HL-60 (cell line): Measurements from ENCODE around the gene ARHGAP33.
"Not testable (repeated sequence)": the region's sequence is repeated elsewhere in the genome, so short reads cannot be mapped to it uniquely, and the experiment has no call there.

Experiments
- DNase-seq, 2 experiments: peaks; one replicate each; pipeline ENCODE4 v3.0.0-alpha.2; 2010 to 2020; ENCODE audit warnings: low read depth in 1 of 2, low spot score in 1 of 2
- H3K27ac ChIP-seq: fragments of 250-450 bp; sonication (Bioruptor Pico); replicated peaks from 2 replicates; pipeline ENCODE4 v1.5.1; 2020; ENCODE audit warnings: mild to moderate bottlenecking, moderate library complexity
- H3K27me3 ChIP-seq: fragments of 250-450 bp; sonication (Bioruptor Pico); 2 replicates; pipeline ENCODE4 v1.5.1; 2021; ENCODE audit warnings: mild to moderate bottlenecking, moderate library complexity; ENCODE audit not compliant: insufficient read depth, poor library complexity, severe bottlenecking
- H3K4me3 ChIP-seq: replicated peaks from 2 replicates; pipeline ENCODE4 v1.5.1; 2011; ENCODE audit warnings: mild to moderate bottlenecking, control low read depth, low read length; ENCODE audit not compliant: insufficient read depth
- GABPA ChIP-seq: IDR thresholded peaks from 2 replicates; pipeline ENCODE4 v1.6.1; 2012; ENCODE audit warnings: low read depth
- POLR2AphosphoS5 ChIP-seq: IDR thresholded peaks from 2 replicates; pipeline ENCODE4 v1.6.1; 2012; ENCODE audit warnings: low read depth
- SPI1 ChIP-seq: IDR thresholded peaks from 2 replicates; pipeline ENCODE4 v1.6.1; 2012; ENCODE audit warnings: low read depth, mild to moderate bottlenecking, borderline replicate concordance
- TF ChIP-seq, protein P1 (sequence below): IDR thresholded peaks from 2 replicates; pipeline ENCODE4 v1.6.1; 2012; ENCODE audit warnings: low read depth; ENCODE audit not compliant: insufficient replicate concordance
- TF ChIP-seq, protein P2 (sequence below): IDR thresholded peaks from one replicate; pipeline ENCODE4 v1.5.1; 2011; ENCODE audit warnings: low read length, control low read depth, inconsistent platforms; ENCODE audit not compliant: insufficient read depth

The ARHGAP33 gene

DNA sequence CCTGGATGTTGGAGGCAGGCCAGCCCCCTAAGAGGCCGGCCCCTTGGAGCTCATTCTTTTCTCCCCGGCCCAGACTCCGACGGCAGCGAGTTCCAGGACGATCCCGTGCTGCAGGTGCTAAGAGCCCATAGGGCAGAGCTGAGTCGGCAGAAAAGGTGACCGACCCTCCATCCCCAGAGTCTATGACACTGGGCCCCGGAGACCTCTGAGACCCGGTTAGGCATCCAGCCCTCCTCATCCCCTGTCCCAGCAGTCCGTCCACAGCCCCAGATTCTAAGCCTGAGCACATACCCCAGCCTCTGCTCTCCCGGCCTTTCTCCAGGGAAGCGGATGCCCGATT lies 7.3 kb upstream of the ARHGAP33 start:
- no peak for DNase-seq
- H3K4me3 ChIP-seq, result no peak overlapping the region
- no peak overlapping the region for H3K27ac ChIP-seq
- H3K27me3 ChIP-seq, result no peaks in the 10 kb centered on the region
- no peak for TF ChIP-seq POLR2AphosphoS5
- no peak for TF ChIP-seq GABPA
- TF ChIP-seq, protein P1, sequence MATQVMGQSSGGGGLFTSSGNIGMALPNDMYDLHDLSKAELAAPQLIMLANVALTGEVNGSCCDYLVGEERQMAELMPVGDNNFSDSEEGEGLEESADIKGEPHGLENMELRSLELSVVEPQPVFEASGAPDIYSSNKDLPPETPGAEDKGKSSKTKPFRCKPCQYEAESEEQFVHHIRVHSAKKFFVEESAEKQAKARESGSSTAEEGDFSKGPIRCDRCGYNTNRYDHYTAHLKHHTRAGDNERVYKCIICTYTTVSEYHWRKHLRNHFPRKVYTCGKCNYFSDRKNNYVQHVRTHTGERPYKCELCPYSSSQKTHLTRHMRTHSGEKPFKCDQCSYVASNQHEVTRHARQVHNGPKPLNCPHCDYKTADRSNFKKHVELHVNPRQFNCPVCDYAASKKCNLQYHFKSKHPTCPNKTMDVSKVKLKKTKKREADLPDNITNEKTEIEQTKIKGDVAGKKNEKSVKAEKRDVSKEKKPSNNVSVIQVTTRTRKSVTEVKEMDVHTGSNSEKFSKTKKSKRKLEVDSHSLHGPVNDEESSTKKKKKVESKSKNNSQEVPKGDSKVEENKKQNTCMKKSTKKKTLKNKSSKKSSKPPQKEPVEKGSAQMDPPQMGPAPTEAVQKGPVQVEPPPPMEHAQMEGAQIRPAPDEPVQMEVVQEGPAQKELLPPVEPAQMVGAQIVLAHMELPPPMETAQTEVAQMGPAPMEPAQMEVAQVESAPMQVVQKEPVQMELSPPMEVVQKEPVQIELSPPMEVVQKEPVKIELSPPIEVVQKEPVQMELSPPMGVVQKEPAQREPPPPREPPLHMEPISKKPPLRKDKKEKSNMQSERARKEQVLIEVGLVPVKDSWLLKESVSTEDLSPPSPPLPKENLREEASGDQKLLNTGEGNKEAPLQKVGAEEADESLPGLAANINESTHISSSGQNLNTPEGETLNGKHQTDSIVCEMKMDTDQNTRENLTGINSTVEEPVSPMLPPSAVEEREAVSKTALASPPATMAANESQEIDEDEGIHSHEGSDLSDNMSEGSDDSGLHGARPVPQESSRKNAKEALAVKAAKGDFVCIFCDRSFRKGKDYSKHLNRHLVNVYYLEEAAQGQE, result no peak
- no peak for TF ChIP-seq SPI1
- TF ChIP-seq, protein P2, sequence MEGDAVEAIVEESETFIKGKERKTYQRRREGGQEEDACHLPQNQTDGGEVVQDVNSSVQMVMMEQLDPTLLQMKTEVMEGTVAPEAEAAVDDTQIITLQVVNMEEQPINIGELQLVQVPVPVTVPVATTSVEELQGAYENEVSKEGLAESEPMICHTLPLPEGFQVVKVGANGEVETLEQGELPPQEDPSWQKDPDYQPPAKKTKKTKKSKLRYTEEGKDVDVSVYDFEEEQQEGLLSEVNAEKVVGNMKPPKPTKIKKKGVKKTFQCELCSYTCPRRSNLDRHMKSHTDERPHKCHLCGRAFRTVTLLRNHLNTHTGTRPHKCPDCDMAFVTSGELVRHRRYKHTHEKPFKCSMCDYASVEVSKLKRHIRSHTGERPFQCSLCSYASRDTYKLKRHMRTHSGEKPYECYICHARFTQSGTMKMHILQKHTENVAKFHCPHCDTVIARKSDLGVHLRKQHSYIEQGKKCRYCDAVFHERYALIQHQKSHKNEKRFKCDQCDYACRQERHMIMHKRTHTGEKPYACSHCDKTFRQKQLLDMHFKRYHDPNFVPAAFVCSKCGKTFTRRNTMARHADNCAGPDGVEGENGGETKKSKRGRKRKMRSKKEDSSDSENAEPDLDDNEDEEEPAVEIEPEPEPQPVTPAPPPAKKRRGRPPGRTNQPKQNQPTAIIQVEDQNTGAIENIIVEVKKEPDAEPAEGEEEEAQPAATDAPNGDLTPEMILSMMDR, result no peak

DNA sequence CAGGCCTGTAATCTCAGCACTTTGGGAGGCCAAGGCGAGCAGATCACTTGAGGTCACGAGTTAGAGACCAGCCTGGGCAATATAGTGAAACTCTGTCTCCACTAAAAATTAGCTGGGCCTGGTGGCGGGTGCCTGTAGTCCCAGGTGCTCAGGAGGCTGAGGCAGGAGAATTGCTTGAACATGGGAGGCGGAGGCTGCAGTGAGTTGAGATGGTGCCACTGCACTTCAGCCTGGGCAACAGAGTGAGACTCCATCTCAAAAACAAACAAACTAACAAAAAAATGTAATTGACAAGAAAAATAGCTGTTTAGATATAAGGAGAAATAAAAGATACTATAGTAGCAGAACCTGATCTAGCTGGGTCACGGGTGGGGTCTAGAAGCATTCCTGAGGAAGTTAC lies 3.0 kb upstream of the ARHGAP33 start:
- H3K27me3 ChIP-seq, DNase-seq, H3K4me3 ChIP-seq, H3K27ac ChIP-seq: not testable (repeated sequence)

DNA sequence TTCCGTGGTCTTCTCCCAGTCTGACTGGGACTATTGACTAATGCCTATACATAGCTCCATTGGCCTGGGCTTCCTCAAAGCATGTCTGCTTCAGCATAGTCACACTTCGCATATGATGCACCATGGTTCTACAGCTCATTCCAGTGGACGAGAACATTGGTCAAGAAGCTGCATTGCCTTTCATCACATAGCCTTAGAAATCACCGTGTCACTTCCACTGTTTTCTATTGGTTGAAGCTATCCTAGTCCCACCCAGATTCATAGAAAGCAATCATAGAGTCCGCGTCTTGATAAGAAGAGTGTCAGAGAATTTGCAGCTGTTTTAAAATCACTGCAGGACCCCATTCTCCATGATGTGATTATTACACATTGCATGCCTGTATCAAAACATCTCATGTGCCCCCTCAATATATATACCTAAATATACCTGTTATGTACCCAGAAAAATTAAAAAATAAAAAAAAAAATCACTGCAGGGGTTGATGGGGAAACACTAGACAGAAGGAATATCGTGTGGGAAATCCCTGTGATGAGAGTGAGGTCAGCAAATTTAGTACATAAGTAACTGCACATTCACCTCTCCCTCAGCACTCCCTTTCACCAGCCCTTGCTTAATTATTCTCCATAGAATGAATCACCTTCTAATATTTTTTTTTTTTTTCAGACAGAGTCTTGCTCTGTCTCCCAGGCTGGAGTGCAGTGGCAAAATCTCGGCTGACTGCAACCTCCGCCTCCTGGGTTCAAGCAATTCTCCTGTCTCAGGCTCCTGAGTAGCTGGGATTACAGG lies 2.2 kb upstream of the ARHGAP33 start:
- no peak overlapping the region for H3K27ac ChIP-seq
- H3K4me3 ChIP-seq, result no peak overlapping the region
- no peaks in the 10 kb centered on the region for H3K27me3 ChIP-seq
- TF ChIP-seq, protein P1, result no peak
- TF ChIP-seq SPI1 (no peak), GABPA (no peak), POLR2AphosphoS5 (no peak)
- TF ChIP-seq, protein P2, result no peak
- no peak for DNase-seq

DNA sequence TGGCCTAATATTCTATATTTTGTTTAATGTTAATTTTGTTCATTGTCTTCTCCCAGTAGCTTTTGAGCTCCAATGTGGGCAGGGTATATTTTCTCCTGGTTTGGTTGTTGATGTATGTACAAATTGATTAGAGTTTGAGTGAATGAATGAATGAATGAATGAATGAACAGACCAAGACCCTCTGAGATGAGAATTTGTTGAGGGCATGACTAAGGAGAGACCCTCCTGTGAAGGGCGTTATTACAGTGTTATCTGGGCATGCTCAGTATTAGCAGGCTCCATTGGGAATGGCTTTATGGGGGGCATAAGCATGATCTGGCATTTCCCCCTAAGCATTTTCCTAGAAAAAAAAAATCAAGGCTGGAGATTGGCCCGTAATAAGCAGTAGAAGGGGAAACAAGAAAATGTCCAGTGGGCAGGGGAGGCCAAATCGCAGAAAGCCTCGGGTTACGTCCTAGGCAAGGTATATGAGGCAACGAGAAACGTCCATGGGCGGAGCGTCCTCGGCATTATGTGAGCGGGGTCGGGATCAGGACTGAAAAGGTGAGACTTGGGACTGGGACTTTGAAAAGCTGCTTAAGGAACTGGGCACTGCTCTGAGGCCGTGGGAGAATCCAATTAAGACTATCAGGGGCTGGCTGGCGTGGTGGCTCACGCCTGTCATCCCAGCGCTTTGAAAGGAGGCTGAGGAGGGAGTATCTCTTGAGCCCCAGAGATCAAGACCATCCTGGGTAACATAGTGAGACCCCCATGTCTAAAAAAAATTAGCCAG lies 904 bp upstream of the ARHGAP33 start:
- TF ChIP-seq, protein P2, result no peak
- TF ChIP-seq, protein P1, result no peak
- TF ChIP-seq SPI1 (no peak), GABPA (no peak), POLR2AphosphoS5 (no peak)
- H3K27ac ChIP-seq, result no peak overlapping the region
- peak overlapping the region; percentile 87; the same call in 1 of the 2 replicates for H3K4me3 ChIP-seq
- DNase-seq, result no peak
- no peaks in the 10 kb centered on the region for H3K27me3 ChIP-seq
